B cell (primary cell): ENCODE data around the gene SRRM1.

Experiments
- EZH2 ChIP-seq: IDR thresholded peaks from 2 replicates; pipeline ENCODE4 v1.6.1; 2012; ENCODE audit warnings: borderline replicate concordance, low read depth, mild to moderate bottlenecking, moderate library complexity, low read length; ENCODE audit not compliant: insufficient read depth, poor library complexity, severe bottlenecking
- TF ChIP-seq, protein P1 (sequence below): fragments of 200-600 bp; IDR thresholded peaks from one replicate; pipeline ENCODE4 v1.8.0; 2022; ENCODE audit warnings: antibody characterized with exemption, mild to moderate bottlenecking

DNA sequence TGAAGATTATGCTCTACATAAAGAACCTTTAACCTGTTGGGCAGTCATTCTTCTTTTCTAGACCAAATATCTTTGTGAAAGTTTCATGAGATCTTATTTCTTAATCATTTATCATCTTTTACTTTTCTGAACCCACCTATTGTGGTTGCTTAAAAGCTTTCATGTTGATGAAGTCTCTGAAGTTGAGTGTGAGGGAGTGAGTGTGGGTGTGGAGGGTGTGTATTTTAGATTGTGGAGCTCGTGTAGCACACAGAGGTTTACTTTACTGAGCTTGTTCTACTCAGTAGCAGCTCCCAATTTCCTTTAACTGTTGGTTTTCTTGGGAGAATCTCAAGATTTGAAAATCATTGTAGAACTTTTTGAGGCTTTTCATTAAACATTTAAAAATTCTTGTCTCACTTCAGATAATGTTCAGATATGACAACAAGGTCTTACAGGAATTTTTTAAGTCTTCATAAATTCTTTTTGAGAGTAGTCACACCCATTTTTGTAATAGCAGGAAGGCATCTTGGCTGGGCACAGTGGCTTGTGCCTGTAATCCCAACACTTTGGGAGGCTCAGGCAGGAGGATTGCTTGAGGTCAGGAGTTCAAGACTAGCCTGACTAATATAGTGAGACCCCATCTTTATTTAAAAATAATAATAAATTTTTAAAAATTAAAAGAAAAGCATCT lies 17.0 kb downstream of the SRRM1 start:
- TF ChIP-seq, protein P1, sequence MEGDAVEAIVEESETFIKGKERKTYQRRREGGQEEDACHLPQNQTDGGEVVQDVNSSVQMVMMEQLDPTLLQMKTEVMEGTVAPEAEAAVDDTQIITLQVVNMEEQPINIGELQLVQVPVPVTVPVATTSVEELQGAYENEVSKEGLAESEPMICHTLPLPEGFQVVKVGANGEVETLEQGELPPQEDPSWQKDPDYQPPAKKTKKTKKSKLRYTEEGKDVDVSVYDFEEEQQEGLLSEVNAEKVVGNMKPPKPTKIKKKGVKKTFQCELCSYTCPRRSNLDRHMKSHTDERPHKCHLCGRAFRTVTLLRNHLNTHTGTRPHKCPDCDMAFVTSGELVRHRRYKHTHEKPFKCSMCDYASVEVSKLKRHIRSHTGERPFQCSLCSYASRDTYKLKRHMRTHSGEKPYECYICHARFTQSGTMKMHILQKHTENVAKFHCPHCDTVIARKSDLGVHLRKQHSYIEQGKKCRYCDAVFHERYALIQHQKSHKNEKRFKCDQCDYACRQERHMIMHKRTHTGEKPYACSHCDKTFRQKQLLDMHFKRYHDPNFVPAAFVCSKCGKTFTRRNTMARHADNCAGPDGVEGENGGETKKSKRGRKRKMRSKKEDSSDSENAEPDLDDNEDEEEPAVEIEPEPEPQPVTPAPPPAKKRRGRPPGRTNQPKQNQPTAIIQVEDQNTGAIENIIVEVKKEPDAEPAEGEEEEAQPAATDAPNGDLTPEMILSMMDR: no peak
- TF ChIP-seq EZH2: no peak
